Measurements from ENCODE around the gene CLDND2.

CLDND2 gene

GRCh38 chr19:51331193-51331592 is 37.6 kb downstream of the CLDND2 start:
- Mint-ChIP-seq H3K36me3 (peaks cover 5% of the 10 kb centered on the region), H3K4me1 (peaks cover 8% of the 10 kb centered on the region), H3K27me3 (peaks cover 26% of the 10 kb centered on the region), H3K27ac (no peak overlapping the region), H3K4me3 (no peak overlapping the region), H3K9me3 (peaks cover 7% of the 10 kb centered on the region)

- peaks cover 5% of the 10 kb centered on the region for H3K36me3 Mint-ChIP-seq
- peaks cover 8% of the 10 kb centered on the region for H3K4me1 Mint-ChIP-seq
- H3K9me3 Mint-ChIP-seq = peaks cover 7% of the 10 kb centered on the region
- H3K4me3 Mint-ChIP-seq = no peak overlapping the region
- peaks cover 34% of the 10 kb centered on the region for H3K27me3 Mint-ChIP-seq
- no peak overlapping the region for H3K27ac Mint-ChIP-seq
These were observed 38.4 kb downstream of the CLDND2 start for GRCh38 chr19:51330366-51330765.

- Mint-ChIP-seq H3K4me3 (peak overlapping the region; percentile 42), H3K27me3 (peaks cover 41% of the 10 kb centered on the region), H3K9me3 (peaks cover 7% of the 10 kb centered on the region), H3K27ac (no peak overlapping the region), H3K36me3 (peaks cover 5% of the 10 kb centered on the region), H3K4me1 (peaks cover 8% of the 10 kb centered on the region)
These were observed 39.4 kb downstream of the CLDND2 start for GRCh38 chr19:51329411-51329810.

- Mint-ChIP-seq H3K27ac (peak overlapping the region; percentile 47), H3K9me3 (peaks cover 7% of the 10 kb centered on the region), H3K27me3 (peaks cover 50% of the 10 kb centered on the region), H3K36me3 (peaks cover 5% of the 10 kb centered on the region), H3K4me1 (peaks cover 8% of the 10 kb centered on the region), H3K4me3 (peak overlapping the region; percentile 56)
These were observed 41.5 kb downstream of the CLDND2 start for GRCh38 chr19:51327066-51328001.

- Mint-ChIP-seq H3K4me1 (peaks cover 8% of the 10 kb centered on the region), H3K9me3 (peaks cover 7% of the 10 kb centered on the region), H3K4me3 (no peak overlapping the region), H3K36me3 (peaks cover 2% of the 10 kb centered on the region), H3K27ac (no peak overlapping the region), H3K27me3 (peaks cover 47% of the 10 kb centered on the region)
These were observed 42.4 kb downstream of the CLDND2 start for GRCh38 chr19:51326216-51327065.

- no peaks in the 10 kb centered on the region for H3K9me3 Mint-ChIP-seq
- no peaks in the 10 kb centered on the region for H3K36me3 Mint-ChIP-seq
These were observed 43.4 kb downstream of the CLDND2 start for GRCh38 chr19:51325161-51325976.

GRCh38 chr19:51324167-51324481 is 44.7 kb downstream of the CLDND2 start:
- Mint-ChIP-seq H3K36me3 (no peaks in the 10 kb centered on the region), H3K27me3 (peaks cover 35% of the 10 kb centered on the region), H3K27ac (no peak overlapping the region)

More at GRCh38 chr19:51325161-51325976, 43.4 kb downstream of the CLDND2 start:
- H3K4me3 Mint-ChIP-seq = no peak overlapping the region
- H3K27ac Mint-ChIP-seq = no peak overlapping the region
- H3K27me3 Mint-ChIP-seq = peaks cover 41% of the 10 kb centered on the region
- H3K4me1 Mint-ChIP-seq = peaks cover 8% of the 10 kb centered on the region

GRCh38 chr19:51323481-51324166 is 45.2 kb downstream of the CLDND2 start:
- Mint-ChIP-seq H3K27me3 (peaks cover 34% of the 10 kb centered on the region), H3K4me3 (no peak overlapping the region), H3K27ac (no peak overlapping the region), H3K36me3 (no peaks in the 10 kb centered on the region), H3K9me3 (no peaks in the 10 kb centered on the region), H3K4me1 (peaks cover 8% of the 10 kb centered on the region)

More at GRCh38 chr19:51324167-51324481, 44.7 kb downstream of the CLDND2 start:
- Mint-ChIP-seq H3K9me3 (no peaks in the 10 kb centered on the region), H3K4me1 (peaks cover 8% of the 10 kb centered on the region), H3K4me3 (no peak overlapping the region)

- H3K4me3 Mint-ChIP-seq = no peak overlapping the region
- H3K9me3 Mint-ChIP-seq = no peaks in the 10 kb centered on the region
- H3K36me3 Mint-ChIP-seq = no peaks in the 10 kb centered on the region
- peaks cover 35% of the 10 kb centered on the region for H3K27me3 Mint-ChIP-seq
- H3K4me1 Mint-ChIP-seq = no peaks in the 10 kb centered on the region
- H3K27ac Mint-ChIP-seq = no peak overlapping the region
These were observed 47.0 kb downstream of the CLDND2 start for GRCh38 chr19:51321799-51322198.

- Mint-ChIP-seq H3K4me3 (no peak overlapping the region), H3K9me3 (peaks cover 3% of the 10 kb centered on the region), H3K27me3 (peaks cover 26% of the 10 kb centered on the region), H3K27ac (no peak overlapping the region), H3K36me3 (peaks cover 1% of the 10 kb centered on the region), H3K4me1 (no peaks in the 10 kb centered on the region)
These were observed 48.5 kb downstream of the CLDND2 start for GRCh38 chr19:51320280-51320657.

- H3K4me1 Mint-ChIP-seq = no peaks in the 10 kb centered on the region
- peaks cover 8% of the 10 kb centered on the region for H3K9me3 Mint-ChIP-seq
- H3K27me3 Mint-ChIP-seq = peaks cover 26% of the 10 kb centered on the region
- no peak overlapping the region for H3K27ac Mint-ChIP-seq
- H3K36me3 Mint-ChIP-seq = peaks cover 1% of the 10 kb centered on the region
- no peak overlapping the region for H3K4me3 Mint-ChIP-seq
These were observed 49.0 kb downstream of the CLDND2 start for GRCh38 chr19:51319649-51320279.

- Mint-ChIP-seq H3K36me3 (peaks cover 1% of the 10 kb centered on the region), H3K4me3 (no peak overlapping the region), H3K27me3 (peaks cover 23% of the 10 kb centered on the region), H3K4me1 (no peaks in the 10 kb centered on the region), H3K27ac (no peak overlapping the region), H3K9me3 (peaks cover 11% of the 10 kb centered on the region)
These were observed 49.8 kb downstream of the CLDND2 start for GRCh38 chr19:51318687-51319648.

GRCh38 chr19:51317968-51318367 is 50.8 kb downstream of the CLDND2 start:
- peaks cover 27% of the 10 kb centered on the region for H3K27me3 Mint-ChIP-seq
- no peak overlapping the region for H3K4me3 Mint-ChIP-seq
- H3K36me3 Mint-ChIP-seq = peaks cover 4% of the 10 kb centered on the region
- H3K9me3 Mint-ChIP-seq = peaks cover 11% of the 10 kb centered on the region
- H3K27ac Mint-ChIP-seq = no peak overlapping the region
- H3K4me1 Mint-ChIP-seq = peaks cover 5% of the 10 kb centered on the region

Measured in activated naive CD4-positive, alpha-beta T cell treated with anti-CD3 and anti-CD28 coated beads, Interleukin-2, amount 50 U/mL, for 24 hours (primary cell).